Measurements from ENCODE around the gene GKN1. TPM values are rescaled to one million over a fixed set of nuclear protein-coding genes. Genes with fewer than 3 reads are reported as not detected.

The GKN1 gene
- total and polyA plus RNA-seq, 8 donors, result not detected

- peak; percentile 37 for ATAC-seq
- intact Hi-C loops (cut with DNase I), result no loop called here
These were observed 20.4 kb downstream of the GKN1 start for GRCh38 chr2:68994864-68995263.

GRCh38 chr2:68995916-68996315, 21.5 kb downstream of the GKN1 start:
- Histone ChIP-seq H3K4me1 (no peaks in the 10 kb centered on the region), H3K4me3 (no peak overlapping the region), H3K27me3 (no peaks in the 10 kb centered on the region), H3K9me3 (peaks cover 0 to under 1% of the 10 kb centered on the region in 2 donors), H3K36me3 (no peaks in the 10 kb centered on the region), H3K27ac (no peak overlapping the region)
- no peak for TF ChIP-seq CTCF (IDR thresholded peaks at IDR 0.05)
- no peak for DNase-seq
- intact Hi-C loops (cut with DNase I), result no loop called here
- ATAC-seq, result no peak

More at GRCh38 chr2:68994864-68995263, 20.4 kb downstream of the GKN1 start:
- DNase-seq, result no peak
- TF ChIP-seq CTCF (IDR thresholded peaks at IDR 0.05), result no peak
- no peak overlapping the region for H3K27ac ChIP-seq
- H3K9me3 ChIP-seq, result no peaks in the 10 kb centered on the region
- H3K4me3 ChIP-seq, result no peak overlapping the region
- H3K36me3 ChIP-seq, result no peaks in the 10 kb centered on the region
- no peaks in the 10 kb centered on the region for H3K27me3 ChIP-seq
- no peaks in the 10 kb centered on the region for H3K4me1 ChIP-seq

- DNase-seq, result no peak
- TF ChIP-seq CTCF (IDR thresholded peaks at IDR 0.05), result no peak
- Histone ChIP-seq H3K27me3 (no peaks in the 10 kb centered on the region), H3K36me3 (no peaks in the 10 kb centered on the region), H3K4me3 (no peak overlapping the region), H3K4me1 (no peaks in the 10 kb centered on the region), H3K9me3 (peaks cover 0 to 14% of the 10 kb centered on the region in 2 donors), H3K27ac (no peak overlapping the region)
- no peak for ATAC-seq
- intact Hi-C loops (cut with DNase I), result no loop called here
These were observed 23.0 kb downstream of the GKN1 start for GRCh38 chr2:68997401-68997800.

- Histone ChIP-seq H3K4me3 (no peak overlapping the region), H3K36me3 (no peaks in the 10 kb centered on the region), H3K4me1 (no peaks in the 10 kb centered on the region), H3K27ac (no peak overlapping the region), H3K27me3 (no peaks in the 10 kb centered on the region), H3K9me3 (peaks cover 0 to 14% of the 10 kb centered on the region in 2 donors)
- TF ChIP-seq CTCF (IDR thresholded peaks at IDR 0.05), result no peak
- ATAC-seq (no peak), DNase-seq (no peak)
- intact Hi-C loops (cut with DNase I), result no loop called here
These were observed 27.4 kb downstream of the GKN1 start for GRCh38 chr2:69001879-69002278.

GRCh38 chr2:69003731-69004130, 29.3 kb downstream of the GKN1 start:
- no peak for TF ChIP-seq CTCF (IDR thresholded peaks at IDR 0.05)
- ATAC-seq, result no peak
- Histone ChIP-seq H3K36me3 (no peaks in the 10 kb centered on the region), H3K27ac (no peak overlapping the region), H3K4me3 (no peak overlapping the region), H3K4me1 (no peaks in the 10 kb centered on the region), H3K27me3 (no peaks in the 10 kb centered on the region), H3K9me3 (peaks cover 0 to 14% of the 10 kb centered on the region in 2 donors)
- no peak for DNase-seq
- intact Hi-C loops (cut with DNase I), result no loop called here

All from left lung (tissue), 10 donors.